PC-9 (cell line): Measurements from ENCODE around the gene BMPR1B.

Experiments used
- CTCF ChIP-seq: fragments of 200-600 bp; sonication (generic); conservative IDR thresholded peaks from 2 replicates; pipeline ENCODE4 v1.6.1; 2017; ENCODE audit warnings: mixed run types, antibody characterized with exemption, mild to moderate bottlenecking, moderate library complexity
- EZH2 ChIP-seq: fragments of 200-600 bp; sonication (generic); IDR thresholded peaks from 2 replicates; pipeline ENCODE4 v1.8.0; 2017; ENCODE audit warnings: antibody characterized with exemption, low read depth

GRCh38 chr4:94927696-94928095 is 169.9 kb downstream of the BMPR1B start:
- TF ChIP-seq CTCF (no peak), EZH2 (no peak)
